HG03439 (cell line): ENCODE data around the gene ROR1.

ENCODE experiments used
- ATAC-seq: cut with Tn5 transposase; IDR thresholded peaks from one replicate; pipeline ENCODE4 v1.9.1; 2021; ENCODE audit warnings: mild to moderate bottlenecking, moderate library complexity; ENCODE audit not compliant: unreplicated experiment

The ROR1 gene

GRCh38 chr1:64001038-64001437 is 227.2 kb downstream of the ROR1 start:
- no peak for ATAC-seq

- no peak for ATAC-seq
These were observed 230.7 kb downstream of the ROR1 start for GRCh38 chr1:64004451-64005025.

DNA sequence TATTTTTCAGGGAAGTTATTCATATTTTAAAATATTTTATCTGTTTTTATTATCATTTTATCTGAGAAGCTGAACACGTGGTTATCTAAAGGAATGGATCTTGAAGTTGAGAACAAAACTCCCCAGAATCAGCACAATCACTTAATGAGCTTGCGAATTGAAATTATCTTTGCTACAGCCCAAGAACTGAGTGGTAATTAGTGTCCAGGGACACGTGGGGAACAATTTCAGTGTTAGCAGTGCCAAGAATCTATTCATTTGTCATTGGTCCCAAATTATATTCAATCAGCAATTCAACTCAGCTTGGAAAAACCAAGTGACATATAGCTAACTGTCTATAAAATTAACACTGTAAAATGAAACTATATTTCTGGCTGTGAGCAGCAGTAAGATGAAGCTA is 232.0 kb downstream of the ROR1 start:
- ATAC-seq = no peak

GRCh38 chr1:64006276-64007051 is 232.6 kb downstream of the ROR1 start:
- ATAC-seq = no peak

DNA sequence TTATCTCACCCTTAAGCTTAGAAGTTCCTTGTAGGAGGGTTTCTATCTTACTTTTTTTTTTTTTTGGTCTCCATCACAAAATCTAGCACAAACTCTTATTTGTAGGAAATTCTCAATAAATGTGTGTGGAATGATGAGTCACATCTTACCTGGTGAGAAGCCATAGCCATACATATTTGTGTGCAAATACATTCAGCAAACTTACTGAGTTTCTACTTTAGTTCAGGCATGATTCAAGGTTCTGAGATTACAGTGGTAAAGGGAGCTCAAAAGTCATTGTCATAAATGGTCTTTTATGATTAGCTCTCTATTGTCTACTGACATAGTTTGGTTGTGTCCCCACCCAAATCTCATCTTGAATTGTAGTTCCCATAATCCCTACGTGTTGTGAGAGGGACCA is 236.5 kb downstream of the ROR1 start:
- no peak for ATAC-seq

DNA sequence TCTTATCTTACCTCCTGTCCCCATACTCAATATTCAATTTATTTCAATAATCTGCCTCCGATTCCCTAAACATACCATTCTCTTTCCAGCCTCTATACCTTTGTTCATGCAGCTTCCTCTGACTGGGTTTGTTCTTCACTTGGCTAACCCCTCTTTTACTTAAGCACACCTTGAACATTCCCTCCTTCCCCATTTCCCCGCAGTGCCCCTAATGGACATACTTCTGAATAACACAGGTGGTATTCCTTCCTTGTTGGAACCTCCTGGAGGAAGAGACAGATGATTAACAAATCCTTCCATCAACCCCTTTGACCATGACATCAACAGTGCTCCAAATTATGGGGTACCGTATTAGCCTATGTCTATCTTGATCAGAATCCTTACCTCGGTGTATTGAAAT is 239.6 kb downstream of the ROR1 start:
- no peak for ATAC-seq

DNA sequence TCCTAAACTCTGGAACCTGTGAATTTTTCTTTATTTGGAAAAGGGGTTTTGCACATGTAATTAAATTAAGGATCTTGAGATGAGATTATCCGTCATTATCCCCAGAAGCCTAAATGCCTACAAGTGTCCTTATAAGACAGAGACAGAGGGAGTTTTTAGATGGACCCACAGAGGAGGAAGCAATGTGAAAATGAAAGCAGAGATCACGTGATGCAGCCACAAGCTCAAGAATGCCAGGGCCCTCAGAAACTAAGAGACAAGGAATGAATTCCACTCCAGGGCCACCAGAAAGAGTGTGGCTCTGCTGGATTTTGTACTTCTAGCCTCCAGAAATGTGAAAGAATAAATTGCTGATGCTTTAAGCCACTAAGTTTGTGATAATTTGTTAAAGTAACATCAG is 246.0 kb downstream of the ROR1 start:
- no peak for ATAC-seq

- no peak for ATAC-seq
These were observed 247.2 kb downstream of the ROR1 start for GRCh38 chr1:64021066-64021465.

DNA sequence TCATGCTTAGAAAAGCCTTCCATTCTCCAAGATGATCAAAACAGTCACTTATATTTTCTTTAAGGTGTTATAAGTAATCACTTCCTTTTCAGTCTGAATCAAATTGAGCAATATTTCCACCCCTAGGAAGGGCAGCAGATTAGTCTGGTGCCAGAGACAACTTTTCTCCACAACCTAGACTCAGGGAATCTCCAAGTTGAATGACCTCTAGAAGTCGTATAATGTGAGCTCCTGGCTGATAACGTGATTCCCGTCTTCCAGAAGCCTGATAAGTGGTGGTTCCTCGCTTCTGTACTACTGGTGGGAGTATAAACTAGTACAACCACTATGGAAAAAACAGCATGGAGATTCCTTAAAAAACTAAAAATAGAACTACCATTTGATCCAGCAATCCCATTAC is 251.2 kb downstream of the ROR1 start:
- no peak for ATAC-seq

DNA sequence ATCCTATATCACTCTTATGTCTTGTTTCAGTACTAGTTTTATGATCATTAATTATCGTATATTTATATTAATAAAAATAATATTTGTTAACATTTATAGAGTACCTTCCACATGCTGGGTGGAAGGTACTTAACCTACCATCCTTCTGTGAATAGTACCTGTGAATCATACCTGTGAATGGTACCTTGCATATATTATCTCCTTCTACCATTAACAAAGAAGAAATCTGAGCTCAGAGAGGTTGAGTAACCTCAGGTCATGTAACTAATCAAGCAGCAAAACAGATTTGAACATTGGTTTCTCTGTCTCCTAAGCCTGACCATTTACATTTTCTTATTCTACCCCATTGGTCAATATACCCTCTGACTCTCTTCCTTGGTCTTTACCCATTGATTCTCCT is 255.2 kb downstream of the ROR1 start:
- ATAC-seq = no peak

DNA sequence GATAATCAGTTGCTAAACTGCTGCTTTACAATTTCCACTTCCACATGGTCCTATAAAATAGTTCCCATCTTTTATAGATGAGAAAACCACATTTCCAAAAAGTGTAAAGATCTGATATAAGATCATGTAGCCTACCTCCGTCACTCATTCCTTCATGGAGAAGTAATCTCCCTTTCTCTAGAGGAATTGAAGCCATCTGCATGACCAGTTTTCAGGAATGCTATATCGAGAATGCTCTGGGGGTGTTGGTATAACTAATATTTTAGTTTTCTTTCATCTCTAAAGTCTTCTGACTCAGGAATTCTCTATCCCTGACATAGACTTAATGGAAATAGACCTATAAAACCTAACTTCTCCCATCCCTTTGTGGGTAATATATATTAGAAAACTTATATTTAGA is 256.6 kb downstream of the ROR1 start:
- no peak for ATAC-seq

DNA sequence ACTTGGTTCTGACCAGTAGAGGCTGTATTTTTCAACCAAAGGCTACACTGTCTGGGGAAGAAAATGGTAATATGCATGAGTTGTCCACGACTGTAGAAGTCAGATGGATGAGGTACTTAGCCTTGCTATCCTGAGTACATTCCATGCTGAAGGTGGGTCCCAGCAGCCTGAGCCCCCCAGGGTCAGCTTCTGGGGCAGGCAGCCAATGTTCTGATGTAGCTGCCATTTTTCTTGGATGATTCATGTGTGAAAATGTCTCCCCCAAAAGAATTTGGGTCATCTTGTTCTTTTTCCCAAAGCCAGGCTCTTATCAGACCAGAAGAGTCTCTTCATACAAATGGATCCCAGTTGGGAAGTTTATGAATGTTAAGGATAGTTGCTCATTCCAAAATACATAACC is 257.4 kb downstream of the ROR1 start:
- ATAC-seq = no peak

- ATAC-seq = no peak
These were observed 259.9 kb downstream of the ROR1 start for GRCh38 chr1:64033667-64034220.

DNA sequence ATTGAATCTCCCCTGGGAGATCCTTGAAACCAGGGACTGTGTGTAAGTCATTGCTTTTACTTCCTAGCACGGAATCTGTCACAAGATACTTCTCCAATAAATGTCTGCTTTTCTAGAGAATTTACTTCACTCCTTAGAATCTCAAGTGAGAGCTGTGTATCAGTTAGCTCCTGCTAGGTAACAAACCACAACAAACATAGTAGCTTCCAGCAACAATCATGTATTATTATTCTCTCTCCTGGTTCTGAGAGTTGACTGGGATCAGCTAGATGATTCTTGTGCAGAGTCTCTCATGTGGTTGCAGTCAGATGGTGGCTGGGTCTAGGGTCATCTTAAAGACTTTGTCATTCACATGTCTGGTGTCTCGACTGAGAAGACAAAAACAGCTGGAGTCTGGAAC is 262.7 kb downstream of the ROR1 start:
- ATAC-seq = no peak

DNA sequence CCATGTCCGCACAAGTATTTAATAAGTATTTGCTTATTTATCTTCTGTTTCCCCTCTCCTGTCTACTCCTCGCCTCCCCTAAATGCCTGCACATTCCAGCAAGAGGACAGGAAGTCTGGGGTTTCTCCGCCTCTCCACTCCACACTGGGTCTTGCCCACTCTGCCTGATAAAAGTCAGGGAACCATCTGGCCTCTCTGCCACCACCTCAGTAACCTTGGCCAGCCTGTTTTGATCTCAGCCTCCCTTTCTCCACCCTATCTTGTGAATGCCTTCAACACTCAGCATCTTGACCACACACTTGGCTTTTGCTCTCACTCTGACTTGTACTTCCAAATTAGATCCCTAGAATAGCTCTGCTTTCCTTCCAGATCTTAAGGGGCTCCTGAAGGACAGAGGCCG is 264.3 kb downstream of the ROR1 start:
- ATAC-seq = no peak

GRCh38 chr1:64038965-64039364 is 265.1 kb downstream of the ROR1 start:
- ATAC-seq = no peak

- no peak for ATAC-seq
These were observed 265.6 kb downstream of the ROR1 start for GRCh38 chr1:64039390-64039926.

DNA sequence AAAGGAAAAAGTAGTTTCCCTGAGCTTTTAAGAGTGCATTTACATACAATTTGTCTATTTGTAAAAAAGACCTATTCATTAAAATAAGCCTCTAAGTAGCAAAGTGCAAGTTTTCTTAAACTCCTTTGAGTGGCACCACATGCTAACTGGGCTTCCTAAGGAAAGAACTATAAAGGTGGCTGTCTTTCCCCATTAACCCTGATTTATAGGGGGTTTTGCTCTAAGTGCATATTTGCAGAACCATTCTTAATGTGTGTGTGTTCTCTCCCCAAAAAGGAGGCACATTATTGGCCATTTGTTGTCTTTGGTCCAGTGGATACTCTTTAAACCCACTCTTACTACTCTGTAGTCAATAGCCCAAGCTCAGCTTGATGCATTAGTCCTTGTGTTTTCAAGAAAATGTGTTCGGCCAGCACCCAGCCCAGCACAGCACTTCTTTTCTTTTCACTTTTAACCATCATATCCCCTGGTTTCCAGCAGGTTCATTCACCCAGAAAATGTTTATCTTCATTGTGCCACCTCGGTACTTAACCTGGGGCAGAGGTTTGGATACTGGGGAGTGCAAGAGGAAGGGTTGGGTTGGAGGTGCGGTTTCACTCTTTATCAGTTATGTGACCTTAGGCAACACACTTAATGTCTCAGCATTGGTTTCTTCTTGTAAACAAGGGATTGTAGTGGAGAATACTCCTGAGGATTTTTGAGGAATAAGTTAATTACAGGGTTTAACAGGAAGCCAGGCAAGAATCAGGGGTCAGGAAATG is 267.7 kb downstream of the ROR1 start:
- ATAC-seq = no peak

GRCh38 chr1:64042331-64043100 is 268.7 kb downstream of the ROR1 start:
- ATAC-seq = no peak

- ATAC-seq = no peak
These were observed 269.5 kb downstream of the ROR1 start for GRCh38 chr1:64043288-64043687.

GRCh38 chr1:64043976-64044375 is 270.2 kb downstream of the ROR1 start:
- no peak for ATAC-seq
